DMS79 treated with DMSO at 0.1 percent for 48 hours (cell line): Measurements from ENCODE around the gene PIK3C2G.
"Not testable (repeated sequence)": the region's sequence is repeated elsewhere in the genome, so short reads cannot be mapped to it uniquely, and the experiment has no call there.

ENCODE experiments used
- DNase-seq: peaks from one replicate; lab custom pipeline; 2025; lab: John Stamatoyannopoulos, UW

Gene PIK3C2G

DNA sequence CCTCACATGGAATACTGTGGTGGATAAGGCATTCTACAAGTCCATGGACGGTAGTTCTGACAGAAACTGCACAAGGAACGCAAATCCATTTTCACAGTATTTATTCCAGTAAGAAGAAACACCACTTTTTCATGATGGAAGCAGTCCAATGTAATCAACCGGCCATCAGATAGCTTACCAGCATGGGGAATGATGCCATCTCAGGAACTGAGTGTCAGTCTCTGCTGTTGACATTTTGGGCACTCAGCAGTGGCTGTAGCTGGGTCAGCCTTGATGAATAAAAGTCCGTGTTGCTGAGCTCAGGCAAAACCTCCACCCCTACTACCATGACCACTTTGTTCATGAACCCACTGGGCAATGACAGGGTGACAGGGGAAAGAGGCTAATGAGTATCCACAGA lies 373.1 kb downstream of the PIK3C2G start:
- DNase-seq: no peak

DNA sequence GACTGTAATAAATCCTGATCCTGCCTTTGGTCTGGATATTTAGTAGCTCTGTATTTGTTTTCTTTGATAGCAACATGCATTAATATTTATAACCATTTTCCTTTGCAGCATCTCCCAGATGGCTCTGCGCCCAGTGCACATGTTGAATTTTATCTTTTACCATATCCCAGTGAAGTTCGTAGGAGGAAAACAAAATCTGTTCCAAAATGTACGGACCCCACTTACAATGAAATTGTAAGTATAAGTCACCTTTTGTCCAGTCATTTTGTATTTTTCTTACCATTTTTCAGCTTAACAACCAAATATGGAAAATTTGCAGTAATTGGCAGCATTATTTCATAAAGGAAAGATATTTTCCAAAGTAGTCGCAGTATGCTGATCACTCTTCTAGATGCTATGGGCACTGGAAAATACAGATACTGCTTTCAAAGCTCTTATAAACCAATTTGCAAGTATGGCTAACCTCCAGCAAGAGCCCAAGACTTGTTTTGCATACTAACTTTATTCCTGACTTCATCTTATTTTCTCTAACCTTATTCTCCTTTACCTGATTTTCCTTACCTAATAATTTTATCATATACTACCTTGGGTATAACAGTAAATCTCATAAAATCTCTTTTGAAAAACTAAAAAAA lies 379.1 kb downstream of the PIK3C2G start:
- DNase-seq: no peak

DNA sequence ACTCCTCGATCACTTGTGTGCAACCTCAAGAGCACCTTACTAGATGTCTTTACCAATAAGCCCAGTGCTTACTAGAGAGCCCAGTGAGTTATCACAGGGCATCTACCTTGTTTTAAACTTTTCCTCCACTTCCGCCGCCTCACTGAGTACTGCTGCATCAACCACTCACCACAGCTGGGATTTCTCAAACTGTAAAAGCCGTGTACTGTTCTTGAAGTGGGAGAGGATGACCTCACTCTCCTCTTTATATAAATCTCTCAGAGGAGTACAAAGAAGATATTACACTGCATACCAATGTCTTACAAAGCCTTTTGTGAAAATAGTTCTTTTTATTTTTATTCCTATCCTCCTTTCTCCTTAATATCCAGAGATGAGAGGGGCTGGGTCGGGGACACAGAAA lies 382.4 kb downstream of the PIK3C2G start:
- no peak for DNase-seq

DNA sequence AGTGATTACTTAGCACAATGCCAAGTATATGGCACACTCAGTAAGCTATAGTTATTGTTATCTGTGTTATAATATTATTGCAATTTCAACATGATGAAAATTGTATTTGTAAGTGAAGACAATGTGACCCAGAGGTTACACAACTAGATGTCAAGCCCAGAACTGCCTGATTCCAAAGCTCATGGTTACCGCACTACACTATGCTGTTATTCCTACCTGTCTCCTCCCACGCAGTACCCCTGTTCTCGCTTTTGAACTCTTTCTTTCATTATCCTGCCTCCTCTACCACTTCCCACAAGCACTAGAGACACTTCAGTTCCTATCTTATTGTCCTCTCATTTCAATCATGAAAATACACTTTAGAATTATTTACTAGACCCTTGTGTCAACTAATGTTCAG lies 383.2 kb downstream of the PIK3C2G start:
- no peak for DNase-seq

DNA sequence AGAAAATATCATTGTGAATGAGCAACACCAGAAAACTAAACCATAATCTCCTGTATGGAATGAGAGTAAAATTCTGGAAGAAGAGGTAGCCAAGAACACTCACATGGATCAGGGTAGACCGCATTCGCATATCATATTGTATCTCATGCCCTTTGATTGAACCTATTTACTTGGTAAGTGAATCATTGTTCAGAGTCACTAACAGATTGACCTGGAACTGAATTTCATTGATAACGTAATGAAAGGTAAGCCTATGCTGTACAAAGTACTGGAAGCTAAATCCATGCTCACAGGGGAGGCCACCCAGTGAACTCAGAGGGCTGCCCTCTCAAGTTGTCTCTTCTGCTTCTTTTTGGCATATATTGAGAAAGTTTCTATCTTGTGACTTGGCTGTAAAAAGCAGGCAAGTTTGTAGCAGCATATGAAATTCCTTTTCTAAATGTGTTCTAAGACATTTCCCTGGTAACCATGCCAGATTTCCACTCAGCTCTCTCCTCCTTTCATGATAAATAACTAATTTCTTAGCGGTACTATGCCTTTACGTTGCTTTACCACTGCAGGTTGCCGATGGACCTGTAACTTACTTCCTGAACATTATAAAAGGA lies 385.1 kb downstream of the PIK3C2G start:
- no peak for DNase-seq

DNA sequence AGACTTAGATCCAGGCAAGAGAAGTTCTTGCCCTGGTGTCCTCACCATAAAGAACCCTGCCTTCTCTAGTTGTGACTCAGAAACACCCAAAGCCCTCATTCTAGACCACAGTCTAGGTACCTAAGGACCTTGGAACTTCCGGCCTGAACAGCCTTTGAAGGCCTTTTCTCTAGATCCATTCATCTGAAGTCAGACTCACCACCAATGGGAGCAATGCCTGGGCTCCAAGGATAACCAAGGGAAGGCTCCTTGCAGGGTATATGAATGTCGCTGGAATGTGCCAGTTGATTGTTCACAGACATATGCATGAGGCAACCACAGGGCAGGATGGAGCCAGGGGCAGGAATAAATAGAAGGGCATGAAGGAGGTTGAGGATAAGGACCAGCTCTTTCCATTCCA lies 390.2 kb downstream of the PIK3C2G start:
- DNase-seq: no peak

DNA sequence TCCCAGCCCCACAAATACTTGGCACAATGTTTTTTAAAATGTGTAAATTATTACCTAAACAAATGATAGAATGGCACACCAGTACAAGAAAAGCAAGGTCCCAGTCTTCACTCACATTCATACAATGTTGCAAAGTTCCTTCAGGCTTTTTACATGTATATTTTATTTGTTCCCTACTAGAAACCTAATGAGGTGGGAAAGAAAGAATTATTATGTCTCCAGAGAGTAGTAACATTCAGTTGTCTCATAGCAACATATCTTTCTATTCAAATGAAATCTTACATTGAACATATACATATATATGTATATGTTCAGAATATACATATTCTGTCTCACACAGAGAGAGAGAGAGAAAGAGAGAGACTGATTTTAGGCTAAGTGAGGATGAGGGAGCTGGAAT lies 391.3 kb downstream of the PIK3C2G start:
- no peak for DNase-seq

DNA sequence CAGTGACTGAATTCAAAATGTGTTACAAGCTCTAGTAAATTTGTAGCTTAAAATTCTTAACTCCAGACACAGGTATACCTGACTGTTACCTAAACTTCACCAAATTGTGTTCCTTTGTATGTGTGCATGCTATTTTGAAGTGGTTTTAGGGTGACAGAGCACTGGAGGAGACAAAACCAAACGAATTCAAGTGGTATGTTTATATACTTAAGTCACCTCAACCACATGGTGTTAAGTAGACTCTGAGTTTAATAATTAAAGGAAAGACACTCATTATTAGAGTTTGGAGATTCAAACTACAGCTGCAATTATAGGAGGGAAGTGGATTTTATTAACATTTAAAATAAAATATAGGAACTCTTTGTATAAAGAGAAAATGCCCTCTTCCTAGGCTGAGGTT lies 392.1 kb downstream of the PIK3C2G start:
- DNase-seq: no peak

DNA sequence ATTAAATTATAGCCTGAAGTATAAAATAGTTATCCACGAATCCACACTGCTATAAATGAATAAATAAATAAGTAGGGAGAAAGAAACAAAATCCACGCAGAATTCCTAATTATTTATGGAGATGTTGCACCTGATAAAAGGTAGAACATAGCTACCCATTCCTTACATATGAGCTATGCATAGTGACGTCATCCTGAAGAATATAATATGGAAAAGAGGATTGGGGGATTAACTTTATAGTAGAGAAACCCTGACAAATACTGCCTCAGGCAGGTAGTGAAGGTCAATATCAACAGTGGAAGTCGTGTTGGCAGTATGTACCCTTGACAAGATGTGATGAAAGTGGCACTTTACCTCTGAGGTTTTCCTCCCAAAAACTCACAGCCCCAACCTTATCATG lies 394.0 kb downstream of the PIK3C2G start:
- DNase-seq: no peak

DNA sequence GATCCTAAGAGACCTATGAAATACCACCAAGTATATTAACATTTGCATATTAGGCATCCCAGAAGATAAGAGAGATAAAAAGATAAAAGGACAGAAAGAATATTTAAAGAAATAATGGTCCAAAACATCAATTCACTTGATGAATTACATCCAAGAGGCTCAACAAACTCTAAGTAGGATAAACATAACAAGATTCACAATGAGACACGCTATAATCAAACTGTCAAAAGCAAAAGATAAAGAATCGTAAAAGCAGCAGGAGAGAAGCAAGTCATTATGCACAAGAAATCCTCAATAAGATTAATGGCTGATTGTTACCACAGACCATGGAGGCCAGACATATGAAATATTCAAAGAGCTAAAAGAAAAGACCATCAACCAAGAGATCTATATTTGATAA lies 396.9 kb downstream of the PIK3C2G start:
- no peak for DNase-seq

DNA sequence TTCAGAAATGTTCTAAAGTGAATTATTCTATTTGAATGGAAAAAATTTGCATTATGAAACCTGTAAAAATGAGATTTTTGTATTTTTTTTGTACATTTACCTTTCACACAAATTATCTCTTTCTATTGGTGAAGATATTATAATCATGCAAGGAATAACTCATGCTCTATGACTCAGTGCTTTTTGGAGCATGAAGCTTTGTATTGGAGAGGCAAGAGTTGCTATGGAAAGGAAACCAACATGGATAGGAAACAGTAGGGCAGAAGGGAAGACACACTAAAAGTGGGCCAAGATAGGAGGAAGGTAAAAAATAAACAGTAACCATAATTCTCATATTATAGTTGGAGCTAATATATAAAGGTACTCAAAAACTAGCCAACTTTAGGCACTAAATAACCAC lies 397.5 kb downstream of the PIK3C2G start:
- no peak for DNase-seq

DNA sequence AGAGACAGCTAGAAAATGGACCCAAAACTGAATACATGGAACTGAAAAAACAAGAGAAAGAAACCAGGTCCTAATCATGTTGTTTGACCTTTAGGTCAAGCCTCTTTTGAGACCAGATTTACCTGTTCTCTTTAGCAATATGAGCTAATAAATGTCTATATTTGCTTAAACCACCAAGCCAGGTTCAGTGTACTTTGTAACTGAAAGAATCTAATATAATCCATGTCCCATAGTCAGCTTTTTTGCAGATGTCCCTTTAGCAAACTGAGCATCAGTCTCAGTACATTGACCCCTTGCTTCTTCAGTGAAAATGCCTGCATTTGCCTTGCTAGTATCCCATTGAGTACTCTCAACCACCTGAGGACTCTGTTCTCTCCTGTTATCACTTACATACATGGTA lies 414.8 kb downstream of the PIK3C2G start:
- no peak for DNase-seq

DNA sequence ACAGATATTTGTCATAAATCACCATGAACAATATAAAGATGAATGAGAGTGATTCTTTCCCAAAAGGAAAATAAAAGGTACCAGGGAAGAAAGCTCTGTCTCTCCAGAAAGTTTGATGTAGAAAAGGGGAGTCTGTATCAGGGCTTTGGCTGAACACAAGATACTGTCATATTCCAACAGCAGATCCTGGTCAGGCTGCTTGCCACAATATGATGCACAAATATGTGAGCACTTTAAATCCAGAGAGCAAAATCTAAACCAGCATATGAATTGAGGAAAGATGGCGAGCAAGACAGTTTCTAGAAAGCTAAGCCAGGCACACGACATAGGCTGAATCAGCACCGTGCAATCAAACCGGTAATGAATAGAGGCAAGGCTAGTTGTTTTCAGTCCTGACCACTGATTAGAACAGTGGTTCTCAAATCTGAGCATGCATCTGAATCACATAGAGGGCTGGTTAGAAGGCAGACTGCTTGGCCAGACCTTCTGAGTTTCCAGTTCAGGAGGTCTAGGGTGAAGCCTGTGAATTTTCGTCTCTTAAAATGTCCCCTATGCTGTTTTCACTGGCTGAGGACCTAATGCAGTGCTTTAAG lies 415.8 kb downstream of the PIK3C2G start:
- no peak for DNase-seq

DNA sequence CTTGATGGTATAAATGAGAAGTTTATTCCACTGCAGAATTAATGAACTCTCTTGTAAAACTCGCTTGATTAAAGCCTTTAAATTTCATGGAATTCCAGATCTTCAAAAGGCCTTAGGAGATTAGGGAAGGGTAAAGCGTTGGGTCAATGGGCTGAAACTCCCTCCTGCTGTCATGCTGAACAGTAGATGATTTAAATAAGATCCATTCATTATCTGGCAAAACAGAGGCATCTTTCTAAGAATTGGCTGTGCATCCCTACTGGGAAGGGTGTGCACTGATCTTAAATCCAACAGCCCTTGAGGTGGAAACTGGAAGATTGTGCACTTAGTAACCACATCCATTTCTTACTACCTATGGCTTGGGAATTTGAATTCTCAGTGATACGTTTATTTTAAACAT lies 420.5 kb downstream of the PIK3C2G start:
- DNase-seq: no peak

DNA sequence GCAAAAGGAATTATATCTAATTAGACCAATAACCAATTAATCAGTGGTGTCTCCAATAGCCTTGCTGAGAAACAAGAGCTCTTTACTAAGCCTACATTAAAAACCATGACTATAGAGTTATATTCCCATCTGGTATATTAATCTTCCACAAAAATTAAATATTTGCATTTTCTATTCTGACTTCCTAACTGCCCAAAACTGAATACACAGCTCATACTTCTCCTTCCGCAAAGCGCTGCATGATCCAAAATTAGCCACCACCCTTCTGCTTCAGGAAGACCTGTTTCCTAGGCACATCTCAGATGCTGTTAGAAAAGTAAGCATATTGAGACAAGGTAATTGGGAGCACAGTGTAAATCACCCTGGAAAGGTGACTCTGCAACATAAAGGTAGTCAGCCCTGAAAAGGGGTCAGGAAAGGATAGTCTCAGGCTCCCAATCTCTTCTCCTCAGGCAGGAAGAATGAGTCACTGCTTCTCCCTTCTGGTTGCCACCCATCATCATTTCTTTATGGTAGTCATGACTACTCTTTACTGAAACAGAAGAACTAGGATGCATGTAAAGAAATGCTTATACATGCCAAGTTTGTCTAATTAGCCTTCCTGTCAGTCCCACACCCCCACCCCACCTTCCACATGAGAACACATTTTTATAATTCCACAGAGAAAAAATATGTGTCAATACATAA lies 422.2 kb downstream of the PIK3C2G start:
- DNase-seq: no peak

DNA sequence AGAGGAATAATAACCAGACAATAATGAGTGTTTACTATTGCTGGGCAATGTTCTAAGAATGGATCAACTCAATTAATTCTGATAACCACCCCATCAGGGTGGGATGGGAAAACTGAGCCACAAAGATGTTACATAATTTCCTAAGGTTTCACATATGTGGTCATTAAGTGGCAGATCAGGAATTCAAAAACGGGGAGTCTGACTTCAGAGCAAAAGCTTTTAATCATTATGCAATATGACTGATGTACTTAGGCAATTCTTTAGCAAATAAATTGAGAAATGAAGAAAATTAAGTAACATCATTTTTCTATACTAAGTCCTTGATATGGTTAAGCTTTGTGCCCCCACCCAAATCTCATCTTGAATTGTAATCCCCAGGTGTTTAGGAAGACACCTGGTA lies 423.1 kb downstream of the PIK3C2G start:
- DNase-seq: no peak

DNA sequence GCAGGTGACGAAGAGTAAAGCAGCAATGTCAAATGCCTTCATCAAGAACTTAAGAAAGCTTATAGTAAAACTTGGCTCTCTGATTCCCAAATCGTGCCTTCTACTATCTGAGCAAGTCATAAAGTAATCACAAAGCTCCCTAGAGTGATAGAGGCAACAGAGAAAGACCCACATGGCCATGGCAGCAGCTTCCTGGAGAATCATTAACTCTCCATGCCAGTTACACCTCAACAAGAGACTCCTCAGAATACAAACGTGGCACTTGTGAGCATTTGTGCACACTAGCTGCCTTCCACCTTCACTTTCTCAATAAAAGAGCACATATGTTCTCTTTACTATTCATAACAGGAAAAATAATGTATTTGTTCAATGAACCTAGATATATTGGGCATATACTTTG lies 428.5 kb downstream of the PIK3C2G start:
- no peak for DNase-seq

DNA sequence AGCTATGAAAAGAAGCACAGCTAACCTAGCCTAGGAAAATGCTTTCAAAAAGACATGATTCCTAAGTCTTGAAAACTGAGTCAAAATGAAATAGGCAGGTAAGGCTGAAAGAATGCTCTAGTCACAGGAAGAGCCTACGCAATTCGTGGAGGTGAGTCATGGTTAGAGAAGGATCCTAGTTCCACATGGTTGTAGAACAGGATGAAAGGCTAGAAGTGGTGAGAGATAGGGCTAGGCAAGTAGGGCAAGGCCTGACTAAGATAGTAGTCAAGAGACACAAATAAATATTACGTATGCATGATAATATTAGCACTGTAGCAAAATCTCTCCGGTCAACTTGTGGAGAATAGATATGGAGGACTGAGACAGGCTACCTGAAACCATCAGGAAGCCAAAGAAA lies 429.3 kb downstream of the PIK3C2G start:
- DNase-seq: no peak

DNA sequence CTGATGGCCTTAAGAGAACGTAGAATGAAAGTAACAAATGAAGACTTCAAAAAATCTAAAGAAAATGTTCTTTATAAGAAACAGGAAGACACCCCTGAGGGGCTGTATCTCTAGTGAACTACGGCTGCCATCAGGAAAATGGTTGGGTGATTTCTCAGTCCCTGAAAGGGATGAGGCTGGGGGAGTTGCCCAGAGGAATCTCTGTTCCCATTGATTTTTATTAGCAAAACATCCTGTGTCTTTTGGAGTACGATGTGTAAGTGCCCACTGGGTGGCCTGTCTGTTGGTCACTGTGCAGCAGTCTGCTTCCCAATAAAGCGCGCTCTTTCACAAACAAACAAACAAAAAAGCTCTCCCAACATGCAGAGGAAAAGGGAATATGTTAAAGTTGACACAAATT lies 432.7 kb downstream of the PIK3C2G start:
- DNase-seq: not testable (repeated sequence)

DNA sequence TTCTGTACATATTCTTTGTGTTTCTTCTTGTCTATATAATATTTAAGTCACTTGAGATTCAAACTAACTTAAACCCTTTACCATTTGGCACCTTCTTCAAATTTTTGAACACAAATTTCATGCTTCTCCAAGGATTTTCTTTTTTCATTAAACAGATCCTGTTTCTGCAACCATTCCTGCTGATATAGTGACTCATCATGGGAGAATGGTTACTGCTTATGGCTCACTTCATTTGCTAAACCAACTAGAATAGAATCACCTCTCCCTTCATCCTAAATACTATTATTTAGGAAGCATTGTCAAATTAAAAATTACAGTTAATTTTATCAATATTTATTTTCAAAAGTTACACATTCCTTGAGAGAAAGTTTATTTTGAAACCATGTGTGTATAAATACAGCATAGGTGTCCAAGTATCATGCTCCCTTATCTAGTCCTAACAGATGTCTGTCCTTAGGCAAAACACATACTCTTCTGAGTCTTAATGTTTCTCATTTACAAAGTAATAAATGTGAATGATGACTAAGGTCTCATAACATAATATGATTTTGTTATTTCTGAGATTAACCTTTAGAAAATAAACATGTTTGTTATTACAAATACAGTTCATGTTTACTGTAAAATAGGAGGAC lies 435.8 kb downstream of the PIK3C2G start:
- no peak for DNase-seq
